K562 treated with DMSO at 1 percent for 48 hours (cell line): ENCODE results near the gene SIDT2. TPM values are rescaled to one million over a fixed set of nuclear protein-coding genes. Genes with fewer than 3 reads are reported as not detected.

Experiments used
- total RNA-seq: library from RNA; unstranded; fragments of 300-600 nt; gene quantifications from 2 replicates; pipeline ENCODE4 v1.2.3, GENCODE V29; 2022; ENCODE audit warnings: low replicate concordance; ENCODE audit errors: extremely low read depth

The SIDT2 gene
- total RNA-seq, result not detected in 2 replicates

DNA sequence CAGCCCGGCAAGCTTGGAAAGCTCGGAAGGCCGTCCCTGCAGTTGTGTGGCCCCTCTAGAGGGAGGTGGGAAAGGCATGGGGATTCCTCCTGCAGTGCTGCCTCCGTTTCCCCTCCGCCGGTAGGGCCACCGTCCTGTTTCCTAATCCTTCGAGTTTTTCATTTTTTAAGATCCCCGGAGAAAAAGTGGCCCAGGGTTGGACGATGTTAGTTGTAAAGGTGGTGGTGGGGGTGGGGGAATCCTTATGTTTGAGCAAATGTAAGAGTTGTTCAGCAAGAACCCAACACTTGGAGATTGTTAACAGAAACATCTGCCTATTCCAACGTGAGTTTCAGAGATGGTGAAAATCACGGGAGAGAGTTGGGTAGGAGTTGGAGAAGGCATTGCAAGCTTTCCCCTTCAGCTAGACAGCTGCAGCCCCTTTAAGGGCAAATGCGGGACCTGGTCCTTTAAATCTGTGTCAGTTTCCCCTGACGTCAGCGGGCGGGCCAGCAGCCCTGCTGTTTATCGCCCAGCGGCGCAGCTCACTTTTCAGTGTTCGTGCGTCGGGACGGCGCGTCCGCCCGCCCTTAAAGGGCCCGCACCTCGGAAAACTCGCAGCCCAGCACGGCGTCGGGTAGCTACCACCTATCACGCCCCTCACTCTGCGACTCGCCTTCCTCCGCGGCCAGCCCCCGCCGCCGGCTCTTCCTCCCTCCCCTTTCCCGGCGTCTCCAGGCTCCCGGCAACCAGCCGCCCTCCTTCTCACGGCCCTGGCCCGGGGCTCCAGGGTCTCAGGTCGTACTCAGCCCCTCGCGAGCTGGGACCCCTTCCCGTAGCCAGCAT lies at the start of gene SIDT2:
Gene SIDT2 (plus strand): TSS at position 534 of the 825 bp plus-strand sequence. CDS start 521 bp downstream, outside the sequence.

DNA sequence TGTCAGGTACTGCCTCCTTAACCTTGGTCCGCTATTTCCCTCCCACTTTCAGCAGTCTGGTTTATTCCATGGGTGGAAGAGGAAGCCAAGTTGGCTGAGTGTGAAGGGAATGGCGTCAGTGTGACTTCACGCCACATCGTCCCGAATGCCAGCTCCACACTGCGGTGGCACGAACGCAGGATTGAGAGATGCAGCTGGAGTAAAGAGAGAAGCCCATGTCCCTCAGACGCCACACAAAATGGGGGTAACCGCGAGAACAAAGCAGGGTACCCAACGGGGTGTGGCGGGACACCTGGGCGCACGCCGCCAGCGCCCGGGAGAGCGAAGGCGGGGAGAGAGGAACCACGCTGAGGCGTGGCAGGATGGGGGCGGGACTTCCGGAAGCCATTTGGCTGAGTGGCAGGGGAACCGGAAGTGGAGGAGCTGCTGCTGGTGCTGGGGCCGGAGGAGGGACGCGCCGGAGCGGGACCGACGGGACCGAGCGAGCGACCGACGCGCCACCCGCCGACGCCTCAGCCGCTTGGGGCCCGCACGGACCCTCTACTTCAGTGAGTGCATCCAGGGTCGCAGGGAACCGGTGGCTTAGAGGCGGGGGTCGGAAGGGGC lies 34.6 kb upstream of the SIDT2 start, which contains the start of gene PAFAH1B2:
Gene PAFAH1B2 (plus strand): TSS at position 417 of the 606 bp plus-strand sequence. CDS start 8,161 bp downstream, outside the sequence.

DNA sequence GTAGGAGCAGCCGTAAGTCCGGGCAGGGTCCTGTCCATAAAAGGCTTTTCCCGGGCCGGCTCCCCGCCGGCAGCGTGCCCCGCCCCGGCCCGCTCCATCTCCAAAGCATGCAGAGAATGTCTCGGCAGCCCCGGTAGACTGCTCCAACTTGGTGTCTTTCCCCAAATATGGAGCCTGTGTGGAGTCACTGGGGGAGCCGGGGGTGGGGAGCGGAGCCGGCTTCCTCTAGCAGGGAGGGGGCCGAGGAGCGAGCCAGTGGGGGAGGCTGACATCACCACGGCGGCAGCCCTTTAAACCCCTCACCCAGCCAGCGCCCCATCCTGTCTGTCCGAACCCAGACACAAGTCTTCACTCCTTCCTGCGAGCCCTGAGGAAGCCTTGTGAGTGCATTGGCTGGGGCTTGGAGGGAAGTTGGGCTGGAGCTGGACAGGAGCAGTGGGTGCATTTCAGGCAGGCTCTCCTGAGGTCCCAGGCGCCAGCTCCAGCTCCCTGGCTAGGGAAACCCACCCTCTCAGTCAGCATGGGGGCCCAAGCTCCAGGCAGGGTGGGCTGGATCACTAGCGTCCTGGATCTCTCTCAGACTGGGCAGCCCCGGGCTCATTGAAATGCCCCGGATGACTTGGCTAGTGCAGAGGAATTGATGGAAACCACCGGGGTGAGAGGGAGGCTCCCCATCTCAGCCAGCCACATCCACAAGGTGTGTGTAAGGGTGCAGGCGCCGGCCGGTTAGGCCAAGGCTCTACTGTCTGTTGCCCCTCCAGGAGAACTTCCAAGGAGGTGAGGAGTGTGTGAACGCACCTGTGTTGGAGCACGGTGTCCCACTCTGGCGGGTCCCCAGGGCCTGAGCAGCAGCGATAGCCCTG lies 20.7 kb downstream of the SIDT2 start, which contains the start of gene TAGLN:
Gene TAGLN (plus strand): TSS at position 318 of the 863 bp plus-strand sequence. CDS start 3,644 bp downstream, outside the sequence.

DNA sequence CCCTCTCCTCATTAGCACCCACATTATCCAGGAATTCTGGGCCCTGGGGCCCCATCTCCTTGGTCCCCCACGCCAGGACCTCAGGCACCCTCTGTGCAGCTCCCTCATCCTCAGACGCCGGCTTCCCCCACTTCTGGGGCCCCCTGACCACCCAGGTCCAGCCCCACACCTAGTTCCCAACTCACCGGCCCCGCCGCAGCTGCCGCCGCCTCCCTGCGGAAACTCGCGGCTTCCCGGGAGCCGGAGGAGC lies 53.2 kb downstream of the SIDT2 start, which contains the start of gene PCSK7:
Gene PCSK7 (minus strand): TSS at position 232 of the 250 bp plus-strand sequence. CDS start 2,229 bp downstream, outside the sequence.

DNA sequence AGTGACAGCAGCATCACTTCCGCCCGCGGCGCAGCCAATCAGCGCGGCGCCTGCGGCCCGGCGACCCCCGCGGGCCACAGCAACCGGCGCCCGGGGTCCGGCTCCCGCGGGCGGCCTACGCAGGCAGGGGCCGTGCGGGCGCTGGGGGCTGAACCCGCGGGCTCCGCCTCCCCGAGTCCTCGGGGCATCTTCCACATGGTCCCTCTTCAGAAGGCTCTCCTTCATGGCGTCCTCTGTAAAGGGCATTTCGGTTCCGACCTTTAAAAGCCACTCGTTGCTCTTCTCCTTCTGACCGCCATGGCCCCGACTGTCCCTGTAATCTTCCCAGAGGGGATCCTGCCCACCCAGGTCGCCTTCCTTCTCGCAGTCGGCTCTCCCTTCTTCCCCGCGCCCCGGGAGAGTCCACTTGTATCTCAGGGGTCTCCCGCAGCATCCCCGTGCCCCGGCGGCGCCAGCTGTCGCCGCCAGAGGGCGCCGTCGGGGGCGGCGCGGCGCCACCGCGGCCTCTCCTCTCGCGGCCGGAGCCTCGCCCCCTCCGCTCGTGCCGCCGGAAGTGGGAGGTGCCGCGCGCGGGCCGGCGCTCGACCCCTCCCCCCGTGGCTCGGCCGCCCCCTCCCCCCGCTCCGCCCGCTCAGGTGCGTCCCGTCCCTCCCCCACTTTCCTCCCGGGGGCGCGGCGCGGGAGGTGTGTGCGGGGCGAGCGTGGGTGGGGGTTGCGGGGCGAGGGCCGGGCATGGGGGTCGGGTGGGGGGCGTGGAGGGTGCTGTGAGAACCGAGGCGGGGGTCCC lies 53.7 kb downstream of the SIDT2 start, which contains the start of gene RNF214:
Gene RNF214 (plus strand): TSS at position 580 of the 787 bp plus-strand sequence. CDS start 1,602 bp downstream, outside the sequence.

Other genes with a start within 250 kb of the SIDT2 start
- gene SIK3, start 80.3 kb upstream of the SIDT2 start, total RNA-seq, result not detected in 2 replicates
- gene PAFAH1B2, start 34.5 kb upstream of the SIDT2 start, total RNA-seq, result not detected in 2 replicates
- gene TAGLN, start 20.6 kb downstream of the SIDT2 start, total RNA-seq, result not detected in 2 replicates
- not detected in 2 replicates for gene PCSK7, start 53.3 kb downstream of the SIDT2 start, total RNA-seq
- gene RNF214, start 53.9 kb downstream of the SIDT2 start, total RNA-seq, result not detected in 2 replicates
- gene BACE1-AS, start 112.6 kb downstream of the SIDT2 start, total RNA-seq, result not detected in 2 replicates
- not detected in 2 replicates for gene BACE1, start 137.5 kb downstream of the SIDT2 start, total RNA-seq
- not detected in 2 replicates for gene CEP164, start 149.1 kb downstream of the SIDT2 start, total RNA-seq